HL-60 (cell line): ENCODE results near the gene GADD45G.

Source experiments
- CTCF ChIP-seq: IDR thresholded peaks from one replicate; pipeline ENCODE4 v1.5.1; 2011; ENCODE audit warnings: low read length, control low read depth, inconsistent platforms; ENCODE audit not compliant: insufficient read depth
- GABPA ChIP-seq: IDR thresholded peaks from 2 replicates; pipeline ENCODE4 v1.6.1; 2012; ENCODE audit warnings: low read depth
- POLR2AphosphoS5 ChIP-seq: IDR thresholded peaks from 2 replicates; pipeline ENCODE4 v1.6.1; 2012; ENCODE audit warnings: low read depth
- SPI1 ChIP-seq: IDR thresholded peaks from 2 replicates; pipeline ENCODE4 v1.6.1; 2012; ENCODE audit warnings: low read depth, mild to moderate bottlenecking, borderline replicate concordance

- TF ChIP-seq CTCF (peak; percentile 82), GABPA (no peak), POLR2AphosphoS5 (no peak), SPI1 (no peak)
Observed at GRCh38 chr9:89602978-89603766, 1.6 kb upstream of the GADD45G start.
